ENCODE data around the gene FHIT.

FHIT gene

GRCh38 chr3:60001369-60001768 lies 1249.9 kb downstream of the FHIT start:
- no peak for DNase-seq (ENCODE audit: low read depth, low spot score)

GRCh38 chr3:60000311-60001105 lies 1250.7 kb downstream of the FHIT start:
- no peak for DNase-seq (ENCODE audit: low read depth, low spot score)

- DNase-seq (ENCODE audit: low read depth, low spot score) = no peak
These were observed 1253.2 kb downstream of the FHIT start for GRCh38 chr3:59998058-59998457.

GRCh38 chr3:59997583-59997982 lies 1253.7 kb downstream of the FHIT start:
- DNase-seq (ENCODE audit: low read depth, low spot score) = no peak

- no peak for DNase-seq (ENCODE audit: low read depth, low spot score)
These were observed 1255.2 kb downstream of the FHIT start for GRCh38 chr3:59996056-59996455.

GRCh38 chr3:59995563-59995962 lies 1255.7 kb downstream of the FHIT start:
- no peak for DNase-seq (ENCODE audit: low read depth, low spot score)

GRCh38 chr3:59994732-59995304 lies 1256.4 kb downstream of the FHIT start:
- no peak for DNase-seq (ENCODE audit: low read depth, low spot score)

GRCh38 chr3:59992578-59992977 lies 1258.7 kb downstream of the FHIT start:
- no peak for DNase-seq (ENCODE audit: low read depth, low spot score)

GRCh38 chr3:59990915-59991314 lies 1260.3 kb downstream of the FHIT start:
- DNase-seq (ENCODE audit: low read depth, low spot score) = no peak

- DNase-seq (ENCODE audit: low read depth, low spot score) = no peak
These were observed 1268.7 kb downstream of the FHIT start for GRCh38 chr3:59982510-59982909.

- no peak for DNase-seq (ENCODE audit: low read depth, low spot score)
These were observed 1269.9 kb downstream of the FHIT start for GRCh38 chr3:59981377-59981776.

- no peak for DNase-seq (ENCODE audit: low read depth, low spot score)
These were observed 1270.7 kb downstream of the FHIT start for GRCh38 chr3:59980576-59980975.

- no peak for DNase-seq (ENCODE audit: low read depth, low spot score)
These were observed 1271.7 kb downstream of the FHIT start for GRCh38 chr3:59979542-59979941.

GRCh38 chr3:59978979-59979378 lies 1272.3 kb downstream of the FHIT start:
- DNase-seq (ENCODE audit: low read depth, low spot score) = no peak

- no peak for DNase-seq (ENCODE audit: low read depth, low spot score)
These were observed 1280.5 kb downstream of the FHIT start for GRCh38 chr3:59970796-59971195.

- DNase-seq (ENCODE audit: low read depth, low spot score) = no peak
These were observed 1280.9 kb downstream of the FHIT start for GRCh38 chr3:59970376-59970775.

- no peak for DNase-seq (ENCODE audit: low read depth, low spot score)
These were observed 1282.7 kb downstream of the FHIT start for GRCh38 chr3:59968513-59969045.

GRCh38 chr3:59963676-59964075 lies 1287.6 kb downstream of the FHIT start:
- no peak for DNase-seq (ENCODE audit: low read depth, low spot score)

- no peak for DNase-seq (ENCODE audit: low read depth, low spot score)
These were observed 1294.1 kb downstream of the FHIT start for GRCh38 chr3:59957150-59957549.

GRCh38 chr3:59953104-59953503 lies 1298.1 kb downstream of the FHIT start:
- DNase-seq (ENCODE audit: low read depth, low spot score) = no peak

- DNase-seq (ENCODE audit: low read depth, low spot score) = no peak
These were observed 1301.9 kb downstream of the FHIT start for GRCh38 chr3:59949311-59949710.

- DNase-seq (ENCODE audit: low read depth, low spot score) = no peak
These were observed 1304.9 kb downstream of the FHIT start for GRCh38 chr3:59946401-59946800.

GRCh38 chr3:59940718-59941117 lies 1310.5 kb downstream of the FHIT start:
- no peak for DNase-seq (ENCODE audit: low read depth, low spot score)
